GM23338 (cell line): Measurements from ENCODE around the gene CIITA. TPM values are rescaled to one million over a fixed set of nuclear protein-coding genes. Genes with fewer than 3 reads are reported as not detected.

Experiments
- ATAC-seq: fragments of 200-7000 bp; cut with Tn5 transposase; 3 replicates; pipeline ENCODE4 v1.9.1; 2020
- DNase-seq: peaks from one replicate; pipeline ENCODE4 v3.0.0-alpha.2; 2015; ENCODE audit warnings: low spot score
- H2AFZ ChIP-seq: fragments of 200-600 bp; sonication (generic); 2 replicates; pipeline ENCODE4 v1.8.0; 2016; ENCODE audit warnings: antibody characterized with exemption, mild to moderate bottlenecking, moderate library complexity
- H3F3A ChIP-seq: fragments of 200-600 bp; sonication (generic); replicated peaks from 2 replicates; pipeline ENCODE4 v1.8.0; 2017; ENCODE audit warnings: antibody characterized with exemption, mixed run types, low read depth
- H3K27ac ChIP-seq: fragments of 200-600 bp; sonication (generic); 2 replicates; pipeline ENCODE4 v1.6.1; 2016; ENCODE audit warnings: low read depth
- H3K27me3 ChIP-seq: fragments of 200-600 bp; sonication (generic); 2 replicates; pipeline ENCODE4 v1.8.0; 2016; ENCODE audit warnings: mild to moderate bottlenecking, mixed run types, moderate library complexity; ENCODE audit not compliant: insufficient read depth
- H3K36me3 ChIP-seq: fragments of 200-600 bp; sonication (generic); 2 replicates; pipeline ENCODE4 v1.8.0; 2016; ENCODE audit warnings: mild to moderate bottlenecking; ENCODE audit not compliant: insufficient read depth
- H3K4me1 ChIP-seq: fragments of 200-600 bp; sonication (generic); 2 replicates; pipeline ENCODE4 v1.8.0; 2016; ENCODE audit warnings: mild to moderate bottlenecking, moderate library complexity; ENCODE audit not compliant: insufficient read depth
- H3K4me2 ChIP-seq: fragments of 200-600 bp; sonication (generic); 2 replicates; pipeline ENCODE4 v1.7.1; 2017; ENCODE audit warnings: mixed run types
- H3K4me3 ChIP-seq: fragments of 200-600 bp; sonication (generic); 2 replicates; pipeline ENCODE4 v1.6.1; 2016; ENCODE audit warnings: mixed run types
- H3K79me2 ChIP-seq: fragments of 200-600 bp; sonication (generic); replicated peaks from 2 replicates; pipeline ENCODE4 v1.8.0; 2017; ENCODE audit warnings: mild to moderate bottlenecking; ENCODE audit not compliant: insufficient read depth
- H3K9me2 ChIP-seq: fragments of 200-600 bp; sonication (generic); 2 replicates; pipeline ENCODE4 v1.8.0; 2017; ENCODE audit not compliant: insufficient read depth
- H4K20me1 ChIP-seq: fragments of 200-600 bp; sonication (generic); replicated peaks from 2 replicates; pipeline ENCODE4 v1.8.0; 2017; ENCODE audit warnings: mild to moderate bottlenecking; ENCODE audit not compliant: insufficient read depth
- H3K27ac Mint-ChIP-seq: 2 replicates; pipeline ENCODE4 v1.8.0; 2020; ENCODE audit warnings: inconsistent platforms, mild to moderate bottlenecking, moderate library complexity, mixed read lengths
- H3K27me3 Mint-ChIP-seq: 3 replicates; pipeline ENCODE4 v1.8.0; 2022; ENCODE audit warnings: low read depth, mild to moderate bottlenecking, moderate library complexity, mixed read lengths, inconsistent platforms; ENCODE audit not compliant: insufficient read depth, poor library complexity
- H3K36me3 Mint-ChIP-seq: 3 replicates; pipeline ENCODE4 v1.8.0; 2021; ENCODE audit warnings: low read depth, mild to moderate bottlenecking, inconsistent platforms, moderate library complexity, mixed read lengths
- H3K4me1 Mint-ChIP-seq: 3 replicates; pipeline ENCODE4 v1.8.0; 2020; ENCODE audit warnings: mild to moderate bottlenecking, inconsistent platforms, mixed read lengths
- H3K4me3 Mint-ChIP-seq: 3 replicates; pipeline ENCODE4 v1.8.0; 2021; ENCODE audit warnings: moderate library complexity, mild to moderate bottlenecking, inconsistent platforms, mixed read lengths
- H3K9me3 Mint-ChIP-seq: 3 replicates; pipeline ENCODE4 v1.8.0; 2020; ENCODE audit warnings: moderate library complexity, mild to moderate bottlenecking, inconsistent platforms, mixed read lengths
- CREB1 ChIP-seq: fragments of 250-450 bp; sonication (Bioruptor Pico); IDR thresholded peaks from 2 replicates; pipeline ENCODE4 v1.5.0; 2020; ENCODE audit warnings: low read depth, mild to moderate bottlenecking, moderate library complexity
- CTCF ChIP-seq, 2 experiments: fragments of 200-600 bp in 1 of 2; sonication (generic) in 1 of 2; conservative IDR thresholded peaks; 2 replicates each; pipeline versions ENCODE4 v1.5.1 to v1.6.1; 2016 to 2017; ENCODE audit warnings: antibody characterized with exemption in 2 of 2, low read depth in 2 of 2, mild to moderate bottlenecking in 2 of 2, moderate library complexity in 1 of 2
- EZH2 ChIP-seq: fragments of 200-600 bp; sonication (generic); IDR thresholded peaks from one replicate; pipeline ENCODE4 v1.8.0; 2017; ENCODE audit warnings: antibody characterized with exemption, mild to moderate bottlenecking, low read depth; ENCODE audit not compliant: unreplicated experiment
- EZH2phosphoT487 ChIP-seq: fragments of 200-600 bp; sonication (generic); IDR thresholded peaks from one replicate; pipeline ENCODE4 v1.8.1; 2018; ENCODE audit warnings: antibody characterized with exemption; ENCODE audit not compliant: unreplicated experiment
- JUNB ChIP-seq: IDR thresholded peaks from one replicate; pipeline ENCODE4 v1.6.1; 2016; ENCODE audit warnings: antibody characterized with exemption; ENCODE audit not compliant: unreplicated experiment
- NANOG ChIP-seq: IDR thresholded peaks from 2 replicates; pipeline ENCODE4 v1.6.1; 2016; ENCODE audit warnings: antibody characterized with exemption, borderline replicate concordance
- POLR2AphosphoS5 ChIP-seq: IDR thresholded peaks from 2 replicates; pipeline ENCODE4 v1.6.1; 2016; ENCODE audit warnings: antibody characterized with exemption, low read depth
- STAT1 ChIP-seq: IDR thresholded peaks from one replicate; pipeline ENCODE4 v1.6.1; 2016; ENCODE audit warnings: antibody characterized with exemption; ENCODE audit not compliant: unreplicated experiment
- ZNF114 ChIP-seq: fragments of 250-450 bp; sonication (Bioruptor Pico); IDR thresholded peaks from 2 replicates; pipeline ENCODE4 v1.5.0; 2020; ENCODE audit warnings: mild to moderate bottlenecking, moderate library complexity
- ZNF331 ChIP-seq: fragments of 250-450 bp; sonication (Bioruptor Pico); IDR thresholded peaks from 2 replicates; pipeline ENCODE4 v1.5.0; 2020; ENCODE audit warnings: low read depth, mild to moderate bottlenecking, moderate library complexity
- polyA plus RNA-seq: library from polyadenylated mRNA; unstranded; fragments of >200 nt; fragmentation: Nextera tagmentation; extraction: Ambion mirVana; gene quantifications from 2 replicates; pipeline ENCODE4 v1.2.1, GENCODE V29; 2016
- total RNA-seq: library from RNA; depleted of rRNA; stranded (reverse); fragments of >200 nt; shearing (Covaris generic); gene quantifications from 2 replicates; pipeline ENCODE4 v1.2.3, GENCODE V29; 2014
- TF ChIP-seq, protein P1 (sequence below): IDR thresholded peaks from one replicate; pipeline ENCODE4 v1.6.1; 2018; ENCODE audit warnings: antibody characterized with exemption; ENCODE audit not compliant: unreplicated experiment
- TF ChIP-seq, protein P2 (sequence below): IDR thresholded peaks from 2 replicates; pipeline ENCODE4 v1.6.1; 2016; ENCODE audit warnings: antibody characterized with exemption

The CIITA gene
- total and polyA plus RNA-seq, 2 experiments from 2014 or later = 0.10 to 0.57 TPM

GRCh38 chr16:10834130-10834529 is 42.9 kb upstream of the CIITA start (continued):
- TF ChIP-seq, protein P1, sequence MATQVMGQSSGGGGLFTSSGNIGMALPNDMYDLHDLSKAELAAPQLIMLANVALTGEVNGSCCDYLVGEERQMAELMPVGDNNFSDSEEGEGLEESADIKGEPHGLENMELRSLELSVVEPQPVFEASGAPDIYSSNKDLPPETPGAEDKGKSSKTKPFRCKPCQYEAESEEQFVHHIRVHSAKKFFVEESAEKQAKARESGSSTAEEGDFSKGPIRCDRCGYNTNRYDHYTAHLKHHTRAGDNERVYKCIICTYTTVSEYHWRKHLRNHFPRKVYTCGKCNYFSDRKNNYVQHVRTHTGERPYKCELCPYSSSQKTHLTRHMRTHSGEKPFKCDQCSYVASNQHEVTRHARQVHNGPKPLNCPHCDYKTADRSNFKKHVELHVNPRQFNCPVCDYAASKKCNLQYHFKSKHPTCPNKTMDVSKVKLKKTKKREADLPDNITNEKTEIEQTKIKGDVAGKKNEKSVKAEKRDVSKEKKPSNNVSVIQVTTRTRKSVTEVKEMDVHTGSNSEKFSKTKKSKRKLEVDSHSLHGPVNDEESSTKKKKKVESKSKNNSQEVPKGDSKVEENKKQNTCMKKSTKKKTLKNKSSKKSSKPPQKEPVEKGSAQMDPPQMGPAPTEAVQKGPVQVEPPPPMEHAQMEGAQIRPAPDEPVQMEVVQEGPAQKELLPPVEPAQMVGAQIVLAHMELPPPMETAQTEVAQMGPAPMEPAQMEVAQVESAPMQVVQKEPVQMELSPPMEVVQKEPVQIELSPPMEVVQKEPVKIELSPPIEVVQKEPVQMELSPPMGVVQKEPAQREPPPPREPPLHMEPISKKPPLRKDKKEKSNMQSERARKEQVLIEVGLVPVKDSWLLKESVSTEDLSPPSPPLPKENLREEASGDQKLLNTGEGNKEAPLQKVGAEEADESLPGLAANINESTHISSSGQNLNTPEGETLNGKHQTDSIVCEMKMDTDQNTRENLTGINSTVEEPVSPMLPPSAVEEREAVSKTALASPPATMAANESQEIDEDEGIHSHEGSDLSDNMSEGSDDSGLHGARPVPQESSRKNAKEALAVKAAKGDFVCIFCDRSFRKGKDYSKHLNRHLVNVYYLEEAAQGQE = no peak
- TF ChIP-seq ZNF114 (no peak), EZH2 (no peak), NANOG (no peak), CREB1 (CRISPR knock-in tag) (no peak), ZNF331 (no peak), EZH2phosphoT487 (no peak), STAT1 (no peak), CTCF (conservative IDR thresholded peaks at IDR 0.05; ENCODE audit: low read depth in 2 of 2) (no peak), JUNB (no peak), POLR2AphosphoS5 (no peak)

- Mint-ChIP-seq H3K4me3 (no peak overlapping the region), H3K27ac (no peak overlapping the region), H3K36me3 (no peaks in the 10 kb centered on the region), H3K4me1 (peaks cover 3% of the 10 kb centered on the region; the same call in 1 of the 3 replicates), H3K27me3 (peaks cover 5% of the 10 kb centered on the region), H3K9me3 (no peaks in the 10 kb centered on the region; the same call in 2 of the 3 replicates)
- no peaks in the 10 kb centered on the region for H3K27me3 ChIP-seq
- H3K4me1 ChIP-seq = 0 out of 2 replicates have a peak, but pooled peaks cover 4% of the 10 kb centered on the region
- H3K36me3 ChIP-seq = no peaks in the 10 kb centered on the region
- H2AFZ ChIP-seq = no peak overlapping the region
- H3K9me2 ChIP-seq = no peaks in the 10 kb centered on the region
- DNase-seq (no peak), ATAC-seq (no peak)
- TF ChIP-seq, protein P2, sequence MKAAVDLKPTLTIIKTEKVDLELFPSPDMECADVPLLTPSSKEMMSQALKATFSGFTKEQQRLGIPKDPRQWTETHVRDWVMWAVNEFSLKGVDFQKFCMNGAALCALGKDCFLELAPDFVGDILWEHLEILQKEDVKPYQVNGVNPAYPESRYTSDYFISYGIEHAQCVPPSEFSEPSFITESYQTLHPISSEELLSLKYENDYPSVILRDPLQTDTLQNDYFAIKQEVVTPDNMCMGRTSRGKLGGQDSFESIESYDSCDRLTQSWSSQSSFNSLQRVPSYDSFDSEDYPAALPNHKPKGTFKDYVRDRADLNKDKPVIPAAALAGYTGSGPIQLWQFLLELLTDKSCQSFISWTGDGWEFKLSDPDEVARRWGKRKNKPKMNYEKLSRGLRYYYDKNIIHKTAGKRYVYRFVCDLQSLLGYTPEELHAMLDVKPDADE = no peak
- TF ChIP-seq ZNF114 (no peak), EZH2phosphoT487 (no peak), CTCF (conservative IDR thresholded peaks at IDR 0.05; ENCODE audit: low read depth in 2 of 2) (no peak)
- TF ChIP-seq, protein P1 = no peak
- no peaks in the 10 kb centered on the region for H4K20me1 ChIP-seq
- H3K27ac ChIP-seq = no peak overlapping the region
- no peaks in the 10 kb centered on the region for H3F3A ChIP-seq
- no peak overlapping the region for H3K4me2 ChIP-seq
- H3K79me2 ChIP-seq = no peaks in the 10 kb centered on the region
- H3K4me3 ChIP-seq = no peak overlapping the region
These were observed 42.2 kb upstream of the CIITA start for GRCh38 chr16:10834766-10835165.
